ACC112 (cell line): Measurements from ENCODE around the gene EVC2.
"Not testable (repeated sequence)": the region's sequence is repeated elsewhere in the genome, so short reads cannot be mapped to it uniquely, and the experiment has no call there.

ENCODE experiments used
- H2AFZ ChIP-seq: fragments of 200-600 bp; sonication (generic); one replicate; pipeline ENCODE4 v1.6.0; 2017; ENCODE audit warnings: antibody characterized with exemption, low read length; ENCODE audit not compliant: unreplicated experiment
- H3K27ac ChIP-seq: fragments of 200-600 bp; sonication (generic); 2 replicates; pipeline ENCODE4 v1.5.1; 2014; ENCODE audit warnings: low read depth, mild to moderate bottlenecking, antibody characterized with exemption, low read length, moderate library complexity
- H3K27me3 ChIP-seq: fragments of 200-600 bp; sonication (generic); 2 replicates; pipeline ENCODE4 v1.6.1; 2014; ENCODE audit warnings: mild to moderate bottlenecking, antibody characterized with exemption, low read length, moderate library complexity, mixed read lengths; ENCODE audit not compliant: insufficient read depth
- H3K36me3 ChIP-seq: fragments of 200-600 bp; sonication (generic); 2 replicates; pipeline ENCODE4 v1.6.1; 2016; ENCODE audit warnings: mild to moderate bottlenecking, antibody characterized with exemption, low read length, moderate library complexity, mixed read lengths; ENCODE audit not compliant: insufficient read depth
- H3K4me1 ChIP-seq: fragments of 200-600 bp; sonication (generic); one replicate; pipeline ENCODE4 v1.6.1; 2016; ENCODE audit warnings: low read length, mixed read lengths; ENCODE audit not compliant: insufficient read depth, unreplicated experiment, control insufficient read depth
- H3K4me3 ChIP-seq: fragments of 200-600 bp; sonication (generic); 2 replicates; pipeline ENCODE4 v1.5.1; 2014; ENCODE audit warnings: mild to moderate bottlenecking, low read depth, low read length
- H3K79me2 ChIP-seq: fragments of 200-600 bp; sonication (generic); one replicate; pipeline ENCODE4 v1.6.0; 2016; ENCODE audit warnings: low read length; ENCODE audit not compliant: control insufficient read depth, unreplicated experiment, insufficient read depth

Gene EVC2

DNA sequence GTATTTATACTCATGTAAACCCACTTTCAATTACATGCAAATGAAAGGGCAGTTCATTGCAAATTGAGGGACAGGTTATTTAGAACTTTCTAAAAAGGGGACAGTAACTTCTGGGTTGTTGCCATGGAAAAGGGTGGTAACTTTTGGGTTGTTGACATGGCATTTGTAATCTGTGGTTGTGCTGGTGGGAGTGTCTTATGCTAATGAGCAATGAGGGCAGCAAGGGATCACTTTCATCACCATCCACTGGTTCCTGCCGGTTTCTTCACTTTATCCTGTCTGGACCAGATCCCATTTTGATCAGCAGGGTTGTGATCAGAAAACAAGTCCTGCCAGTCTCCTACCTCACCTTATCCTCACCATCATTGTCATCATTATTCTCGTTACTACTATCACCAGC is 34.6 kb upstream of the EVC2 start:
- H3K36me3 ChIP-seq = peaks cover 40% of the 10 kb centered on the region
- H3K27me3 ChIP-seq = no peaks in the 10 kb centered on the region
- no peak overlapping the region for H3K27ac ChIP-seq
- H3K4me1 ChIP-seq = peaks cover 24% of the 10 kb centered on the region
- H3K79me2 ChIP-seq = no peaks in the 10 kb centered on the region
- no peak overlapping the region for H2AFZ ChIP-seq
- H3K4me3 ChIP-seq = no peak overlapping the region

DNA sequence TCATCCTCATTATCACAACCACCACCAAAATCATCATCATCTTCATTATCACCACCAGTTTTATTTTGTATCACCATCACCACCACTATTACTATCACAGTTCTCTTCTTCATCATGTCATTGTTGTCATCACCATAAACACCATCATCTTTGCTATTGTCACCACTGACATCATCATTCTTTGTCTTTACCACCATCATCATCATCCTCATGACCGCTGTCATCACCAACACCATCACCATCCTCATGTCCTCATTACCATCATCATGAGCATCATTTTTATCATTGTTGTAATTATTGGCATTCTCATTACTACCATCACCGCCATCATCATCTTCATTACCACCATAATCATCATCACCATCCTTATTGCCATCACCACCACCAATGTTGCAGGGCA is 34.0 kb upstream of the EVC2 start:
- peaks cover 40% of the 10 kb centered on the region for H3K36me3 ChIP-seq
- H3K27me3 ChIP-seq = no peaks in the 10 kb centered on the region
- no peak overlapping the region for H2AFZ ChIP-seq
- no peak overlapping the region for H3K4me3 ChIP-seq
- no peaks in the 10 kb centered on the region for H3K79me2 ChIP-seq
- peaks cover 19% of the 10 kb centered on the region for H3K4me1 ChIP-seq
- no peak overlapping the region for H3K27ac ChIP-seq

DNA sequence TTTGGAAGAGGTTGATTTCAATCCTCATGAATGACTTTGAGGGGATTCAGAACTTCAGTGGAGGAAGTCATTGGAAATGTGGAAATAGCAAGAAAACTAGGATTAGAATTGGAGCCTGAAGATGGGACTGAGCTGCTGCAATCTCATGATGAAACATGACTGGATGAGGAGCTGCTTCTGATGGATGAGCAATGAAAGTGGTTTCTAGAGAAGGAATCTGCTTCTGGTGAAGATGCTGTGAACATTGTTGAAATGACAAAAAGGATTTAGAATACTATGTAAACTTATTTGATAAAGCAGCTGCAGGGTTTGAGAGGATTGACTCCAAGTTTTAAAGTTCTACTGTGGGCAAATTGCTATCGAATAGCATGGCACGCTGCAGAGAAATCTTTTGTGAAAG is 29.7 kb upstream of the EVC2 start:
- no peak overlapping the region for H3K27ac ChIP-seq
- no peak overlapping the region for H2AFZ ChIP-seq
- H3K36me3 ChIP-seq = peaks cover 37% of the 10 kb centered on the region
- no peak overlapping the region for H3K4me3 ChIP-seq
- H3K4me1 ChIP-seq = no peaks in the 10 kb centered on the region
- no peaks in the 10 kb centered on the region for H3K27me3 ChIP-seq
- H3K79me2 ChIP-seq = no peaks in the 10 kb centered on the region

DNA sequence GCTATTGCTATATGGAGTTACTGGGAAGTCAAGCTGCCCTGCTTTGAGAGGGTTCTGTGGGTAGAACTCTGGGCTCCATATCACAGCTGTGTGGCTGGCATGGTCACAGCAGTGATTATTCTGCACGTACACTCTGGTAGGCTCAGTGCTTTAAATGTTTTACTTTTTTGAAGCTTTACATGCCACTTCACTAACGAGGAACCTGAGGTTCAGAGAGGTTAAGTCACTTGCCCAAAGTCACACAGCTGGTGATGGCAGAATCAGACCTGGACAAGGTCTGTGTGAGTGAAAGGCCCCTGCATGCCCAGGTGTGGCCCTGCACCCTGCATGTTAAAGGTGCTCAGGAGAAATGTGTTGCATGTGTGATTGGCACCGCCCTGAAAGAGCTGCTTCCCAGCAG is 27.1 kb upstream of the EVC2 start:
- no peak overlapping the region for H3K27ac ChIP-seq
- no peaks in the 10 kb centered on the region for H3K27me3 ChIP-seq
- H3K36me3 ChIP-seq = peaks cover 27% of the 10 kb centered on the region
- no peak overlapping the region for H2AFZ ChIP-seq
- H3K4me3 ChIP-seq = no peak overlapping the region
- no peaks in the 10 kb centered on the region for H3K79me2 ChIP-seq
- H3K4me1 ChIP-seq = peaks cover 10% of the 10 kb centered on the region

DNA sequence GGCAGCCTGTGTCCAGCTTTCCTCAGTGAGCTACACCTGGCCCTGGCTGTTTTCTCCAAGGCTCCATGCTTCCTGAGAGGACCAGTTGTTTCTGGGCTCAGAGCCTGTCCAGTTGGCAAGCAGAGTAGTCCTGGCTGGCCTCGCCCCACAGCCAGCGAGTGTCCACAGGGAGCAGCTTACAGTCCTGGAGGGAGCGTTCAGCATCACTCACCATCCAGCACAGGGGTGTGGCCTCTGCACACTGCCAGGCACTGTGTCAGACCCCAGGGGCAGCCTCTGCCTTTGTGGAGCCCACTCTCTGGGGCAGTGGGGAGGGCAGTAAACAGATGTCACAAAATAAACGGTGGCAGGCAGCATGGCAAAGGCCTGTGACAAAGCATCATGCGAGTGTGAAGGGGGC is 26.5 kb upstream of the EVC2 start:
- H3K27ac ChIP-seq = no peak overlapping the region
- H2AFZ ChIP-seq = no peak overlapping the region
- H3K4me1 ChIP-seq = peaks cover 10% of the 10 kb centered on the region
- H3K4me3 ChIP-seq = no peak overlapping the region
- H3K79me2 ChIP-seq = peaks cover 2% of the 10 kb centered on the region
- H3K36me3 ChIP-seq = peaks cover 29% of the 10 kb centered on the region
- no peaks in the 10 kb centered on the region for H3K27me3 ChIP-seq

DNA sequence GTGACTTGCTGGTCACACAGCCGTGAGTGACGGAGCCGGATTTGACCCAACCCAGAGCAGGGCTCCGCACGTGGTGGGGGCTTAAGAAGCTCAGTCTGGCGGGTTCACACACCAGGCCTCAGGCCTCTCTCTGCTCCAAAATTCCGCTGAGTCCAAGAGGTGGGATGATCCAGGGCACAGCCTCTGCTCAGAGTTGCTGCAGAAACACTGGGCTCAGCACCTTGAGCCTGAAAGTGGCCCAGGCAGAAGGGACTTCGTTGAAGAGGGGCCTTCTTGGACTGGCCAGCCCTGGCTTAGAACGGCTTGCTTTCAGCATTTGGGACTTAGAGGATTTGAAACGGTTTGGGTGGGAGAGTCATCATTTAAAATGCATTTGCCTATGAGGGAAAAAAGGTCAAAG is 23.8 kb upstream of the EVC2 start:
- Histone ChIP-seq H3K4me3 (no peak overlapping the region), H3K27me3 (no peaks in the 10 kb centered on the region), H2AFZ (no peak overlapping the region), H3K27ac (peak overlapping the region; percentile 3; the same call in 1 of the 2 replicates), H3K36me3 (peaks cover 34% of the 10 kb centered on the region), H3K79me2 (peaks cover 17% of the 10 kb centered on the region), H3K4me1 (peaks cover 10% of the 10 kb centered on the region)

DNA sequence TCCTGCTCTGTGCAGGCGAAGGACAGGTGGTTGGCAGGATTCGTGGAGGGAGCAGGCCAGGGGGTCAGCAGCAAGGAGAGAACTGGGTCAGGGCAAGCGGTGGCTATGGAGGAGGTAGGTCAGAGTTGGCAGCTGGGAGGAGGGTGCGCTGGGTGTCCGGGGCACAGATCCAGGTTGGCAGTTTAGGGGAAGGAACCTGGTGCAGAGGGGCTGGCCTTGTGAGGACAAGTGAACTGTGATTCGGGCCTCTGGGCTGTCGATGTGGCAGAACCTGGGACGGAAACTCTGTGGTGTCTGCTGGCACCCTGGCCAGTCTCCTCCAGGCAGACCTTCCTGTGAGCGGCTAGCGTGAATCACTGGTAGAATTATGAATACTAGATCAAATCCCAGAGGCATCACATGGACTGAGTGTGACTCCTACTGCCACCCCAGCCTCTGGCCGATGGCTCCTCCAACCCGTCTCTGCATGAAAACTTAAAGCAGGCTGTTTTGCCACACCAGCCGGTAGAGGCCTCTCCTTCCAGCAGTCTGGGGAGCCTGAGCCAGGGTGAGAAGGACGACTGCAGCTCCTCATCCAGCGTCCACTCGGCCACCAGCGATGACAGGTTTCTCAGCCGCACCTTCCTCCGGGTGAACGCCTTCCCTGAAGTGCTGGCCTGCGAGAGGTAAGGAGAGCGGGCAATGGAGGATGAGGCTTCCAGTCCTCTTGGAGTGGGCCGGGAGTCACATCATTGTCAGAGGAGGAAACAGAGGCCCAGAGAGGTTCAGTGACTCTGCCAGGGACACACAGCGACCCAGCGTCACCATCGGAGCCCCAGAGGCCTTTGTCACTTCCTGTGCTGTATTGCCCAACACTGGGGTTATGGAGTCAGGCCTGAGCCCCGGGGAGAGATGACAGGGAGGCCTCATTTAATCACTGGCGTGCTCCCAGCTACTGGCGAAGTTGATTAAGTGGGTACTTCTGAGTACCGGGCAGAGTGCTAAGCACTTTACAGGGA is 22.9 kb upstream of the EVC2 start:
- Histone ChIP-seq H3K27me3 (no peaks in the 10 kb centered on the region), H2AFZ (no peak overlapping the region), H3K36me3 (peaks cover 28% of the 10 kb centered on the region)

DNA sequence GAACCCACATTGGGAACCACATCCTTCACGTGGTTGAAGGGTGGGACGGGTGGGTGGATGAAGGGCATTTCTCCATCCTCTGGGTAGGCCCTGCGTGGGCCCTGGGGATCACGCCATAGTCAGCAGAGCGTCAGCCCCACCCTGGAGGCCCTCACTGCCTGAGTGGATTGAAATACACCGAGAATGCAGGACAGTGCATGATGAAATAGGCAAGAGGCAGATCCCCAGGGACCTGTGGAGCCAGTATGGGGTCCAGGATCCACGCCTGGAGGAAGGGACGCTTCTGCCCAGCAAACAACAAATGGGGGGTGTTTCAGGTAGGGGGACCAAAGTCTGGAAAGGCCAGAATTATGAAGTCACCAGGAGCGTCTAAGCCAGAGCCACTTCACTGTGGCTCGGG is 22.1 kb upstream of the EVC2 start:
- Histone ChIP-seq H2AFZ (no peak overlapping the region), H3K79me2 (peaks cover 25% of the 10 kb centered on the region), H3K27ac (no peak overlapping the region), H3K4me3 (no peak overlapping the region), H3K36me3 (peaks cover 34% of the 10 kb centered on the region), H3K27me3 (no peaks in the 10 kb centered on the region), H3K4me1 (peaks cover 10% of the 10 kb centered on the region)

More for the DNA sequence above, 22.9 kb upstream of the EVC2 start:
- Histone ChIP-seq H3K4me1 (peaks cover 10% of the 10 kb centered on the region), H3K79me2 (peaks cover 17% of the 10 kb centered on the region), H3K27ac (peak overlapping the region; percentile 13; the same call in 1 of the 2 replicates), H3K4me3 (no peak overlapping the region)

DNA sequence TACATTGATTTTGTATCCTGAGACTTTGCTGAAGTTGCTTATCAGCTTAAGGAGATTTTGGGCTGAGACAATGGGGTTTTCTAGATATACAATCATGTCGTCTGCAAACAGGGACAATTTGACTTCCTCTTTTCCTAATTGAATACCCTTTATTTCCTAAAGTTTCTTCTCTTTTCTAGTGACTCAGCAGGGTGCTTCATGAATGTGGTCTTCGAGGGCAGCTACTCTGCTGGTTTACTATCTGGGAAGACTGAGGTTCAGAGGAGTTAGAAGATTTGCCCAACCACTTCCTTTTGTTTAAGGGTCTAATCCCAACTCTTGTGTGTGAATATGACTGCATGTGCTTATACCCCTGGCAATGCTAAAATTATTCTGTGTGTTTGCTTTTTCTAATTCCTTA is 20.1 kb upstream of the EVC2 start:
- not testable (repeated sequence) for H3K4me3 ChIP-seq, H2AFZ ChIP-seq, H3K27me3 ChIP-seq
- H3K79me2 ChIP-seq = peaks cover 38% of the 10 kb centered on the region
- H3K27ac ChIP-seq = 0 out of 2 replicates have a peak overlapping the region, but pooled peaks have one; percentile 6
- peaks cover 10% of the 10 kb centered on the region for H3K4me1 ChIP-seq
- H3K36me3 ChIP-seq = peaks cover 29% of the 10 kb centered on the region

DNA sequence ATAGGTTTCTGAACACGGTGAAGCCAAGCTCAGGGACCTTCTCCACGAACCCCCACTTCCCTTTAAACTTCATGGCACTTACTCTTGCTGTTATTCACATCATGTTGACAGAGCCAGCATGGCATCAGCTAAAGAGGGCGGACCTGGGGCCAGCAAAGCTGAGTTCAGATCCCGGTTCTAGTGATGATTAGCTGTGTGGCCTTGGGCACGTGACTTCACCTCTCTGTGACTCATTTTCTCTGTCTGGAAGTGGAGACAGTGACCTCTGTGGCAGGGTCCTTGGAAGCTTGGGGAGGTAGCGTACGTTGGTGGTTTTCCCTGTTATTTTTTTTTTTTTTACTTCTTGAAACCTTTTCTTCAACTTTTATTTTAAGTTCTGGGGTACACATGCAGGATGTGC is 16.0 kb upstream of the EVC2 start:
- peaks cover 15% of the 10 kb centered on the region for H3K4me1 ChIP-seq
- no peak overlapping the region for H3K4me3 ChIP-seq
- no peak overlapping the region for H3K27ac ChIP-seq
- H3K27me3 ChIP-seq = no peaks in the 10 kb centered on the region
- H3K36me3 ChIP-seq = peaks cover 19% of the 10 kb centered on the region
- H2AFZ ChIP-seq = no peak overlapping the region
- peaks cover 53% of the 10 kb centered on the region for H3K79me2 ChIP-seq

DNA sequence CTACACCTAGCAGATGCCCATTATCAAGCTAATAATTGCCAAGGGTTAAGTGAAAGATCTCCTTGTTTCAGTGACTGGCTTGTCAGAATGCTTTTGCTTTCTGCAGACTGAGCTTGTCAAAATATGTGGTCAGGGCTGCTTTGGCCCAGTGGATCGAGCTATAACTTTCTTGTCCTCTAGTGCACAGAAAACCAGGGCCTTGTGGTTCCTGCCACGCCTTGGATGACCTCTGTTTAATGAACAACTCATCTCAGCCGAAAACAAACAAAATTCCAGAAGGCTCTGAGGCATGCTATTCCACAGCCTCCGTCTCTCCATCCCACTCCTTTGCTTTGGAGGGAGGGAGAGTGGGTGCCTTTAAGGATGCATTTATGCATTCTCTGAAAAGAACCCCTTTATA is 14.0 kb upstream of the EVC2 start:
- Histone ChIP-seq H3K27ac (no peak overlapping the region), H2AFZ (no peak overlapping the region), H3K27me3 (no peaks in the 10 kb centered on the region), H3K36me3 (peaks cover 22% of the 10 kb centered on the region), H3K79me2 (peaks cover 62% of the 10 kb centered on the region), H3K4me1 (peaks cover 26% of the 10 kb centered on the region), H3K4me3 (no peak overlapping the region)
